HG02642 (cell line): Measurements from ENCODE around the gene ASPHD2.
"Not testable (repeated sequence)": the region's sequence is repeated elsewhere in the genome, so short reads cannot be mapped to it uniquely, and the experiment has no call there.

Experiments used
- ATAC-seq: cut with Tn5 transposase; IDR thresholded peaks from one replicate; pipeline ENCODE4 v1.9.1; 2021; ENCODE audit warnings: mild to moderate bottlenecking; ENCODE audit not compliant: unreplicated experiment, poor library complexity

Gene ASPHD2, protein sequence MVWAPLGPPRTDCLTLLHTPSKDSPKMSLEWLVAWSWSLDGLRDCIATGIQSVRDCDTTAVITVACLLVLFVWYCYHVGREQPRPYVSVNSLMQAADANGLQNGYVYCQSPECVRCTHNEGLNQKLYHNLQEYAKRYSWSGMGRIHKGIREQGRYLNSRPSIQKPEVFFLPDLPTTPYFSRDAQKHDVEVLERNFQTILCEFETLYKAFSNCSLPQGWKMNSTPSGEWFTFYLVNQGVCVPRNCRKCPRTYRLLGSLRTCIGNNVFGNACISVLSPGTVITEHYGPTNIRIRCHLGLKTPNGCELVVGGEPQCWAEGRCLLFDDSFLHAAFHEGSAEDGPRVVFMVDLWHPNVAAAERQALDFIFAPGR

GRCh38 chr22:26428515-26429457, at the start of gene ASPHD2:
Gene ASPHD2, plus strand, starts transcription at chr22:26429260. Its CDS starts 4,356 bp downstream, at chr22:26433616.
- peak; percentile 78 for ATAC-seq

DNA sequence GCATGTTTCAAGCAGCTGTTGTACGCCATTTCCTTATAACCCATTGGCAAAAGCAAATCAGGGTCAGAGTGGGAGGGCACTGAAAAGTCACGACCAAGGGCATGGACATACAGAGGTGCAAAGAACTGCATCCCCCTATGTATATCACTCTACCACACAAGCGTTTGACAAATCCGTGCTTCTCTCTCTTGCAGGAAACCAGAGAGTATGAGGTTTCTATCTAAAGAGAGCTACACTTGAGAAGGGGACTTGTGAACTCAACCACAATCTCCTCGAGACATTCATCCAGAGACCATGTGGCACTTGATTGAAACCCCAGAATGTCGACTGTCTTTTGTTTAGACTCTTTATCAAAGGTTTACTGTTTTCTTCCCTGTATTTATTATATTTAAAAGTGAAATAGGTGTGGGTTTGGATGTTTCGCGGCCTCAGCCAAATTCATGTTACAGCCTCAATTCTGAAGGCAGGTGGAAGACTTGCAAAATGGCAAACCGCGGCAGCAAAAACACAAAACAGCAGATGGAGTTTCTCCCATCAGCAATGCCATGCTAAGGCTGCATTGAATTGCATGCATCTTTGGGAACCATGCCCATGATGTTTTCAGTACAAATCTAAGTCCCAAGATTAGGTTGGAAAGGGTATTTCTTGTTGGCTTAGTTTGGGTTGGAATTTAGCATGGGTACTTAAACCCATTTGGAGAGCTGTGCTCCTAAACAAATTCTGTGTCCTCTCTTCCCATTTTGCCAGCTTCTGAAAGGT, 48.8 kb upstream of the ASPHD2 start:
- no peak for ATAC-seq

DNA sequence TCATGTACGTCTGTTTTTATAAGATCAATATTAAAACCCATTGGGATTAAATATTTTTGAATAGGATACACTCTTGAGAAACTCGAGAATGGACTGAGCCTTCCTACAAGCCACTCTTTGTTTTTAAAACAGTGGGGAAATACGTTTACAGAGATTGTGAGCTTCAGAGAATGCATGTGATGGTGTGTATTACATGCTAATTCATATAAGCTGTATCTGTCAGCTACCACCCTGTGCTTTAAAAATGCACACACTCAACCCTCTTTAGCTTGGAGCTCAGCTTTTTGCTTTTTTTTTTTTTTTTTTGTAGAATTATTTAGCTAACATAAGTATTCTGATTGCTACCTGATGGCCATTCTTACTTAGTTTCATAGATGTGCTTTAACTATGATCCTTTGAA, 46.3 kb upstream of the ASPHD2 start:
- ATAC-seq, result no peak

DNA sequence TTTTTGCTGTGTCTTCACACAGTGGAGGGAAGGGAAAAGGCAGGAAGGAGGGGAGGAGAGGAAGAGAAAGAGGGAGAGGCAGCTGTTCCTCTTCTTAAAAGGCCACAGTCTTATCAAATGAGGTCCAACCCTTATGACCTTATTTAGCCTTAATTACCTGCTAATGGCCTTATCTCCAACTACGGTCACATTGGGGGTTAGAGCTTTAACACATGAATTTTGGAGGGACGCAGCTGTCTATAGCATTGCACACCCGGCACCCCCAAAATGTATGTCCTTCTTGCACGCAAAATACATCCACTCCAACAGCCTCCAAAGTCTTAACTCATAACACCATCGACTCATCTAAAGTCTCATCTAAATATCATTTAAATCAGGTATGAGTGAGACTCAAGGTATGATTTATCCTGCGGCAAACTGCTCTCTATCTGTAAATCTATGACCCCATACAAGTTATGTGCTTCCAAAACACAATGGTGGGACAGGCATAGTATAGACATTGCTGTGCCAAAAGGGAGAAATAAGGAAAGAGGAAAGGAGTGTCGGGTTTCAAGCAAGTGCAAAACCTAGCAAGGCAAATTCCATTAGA, 45.0 kb upstream of the ASPHD2 start:
- no peak for ATAC-seq

DNA sequence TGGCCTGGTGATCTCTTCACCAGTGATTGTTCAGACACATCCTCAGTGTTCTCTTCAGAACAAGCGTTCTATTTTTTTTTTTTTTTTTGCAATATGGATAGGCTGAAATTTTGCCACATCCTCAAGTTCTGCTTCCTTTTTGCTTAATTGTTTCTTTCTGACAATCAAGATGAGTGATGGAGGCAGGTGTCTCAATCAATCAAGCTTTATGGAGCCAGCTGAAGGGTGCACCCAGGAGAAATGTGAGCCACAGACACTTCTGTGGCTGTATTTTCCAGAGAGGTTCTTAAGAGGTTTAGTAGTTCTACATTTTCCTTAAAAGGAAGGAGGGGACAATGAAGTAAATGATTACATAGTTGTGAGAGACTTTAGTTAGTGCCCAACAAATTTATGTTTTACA, 43.9 kb upstream of the ASPHD2 start:
- ATAC-seq, result no peak

DNA sequence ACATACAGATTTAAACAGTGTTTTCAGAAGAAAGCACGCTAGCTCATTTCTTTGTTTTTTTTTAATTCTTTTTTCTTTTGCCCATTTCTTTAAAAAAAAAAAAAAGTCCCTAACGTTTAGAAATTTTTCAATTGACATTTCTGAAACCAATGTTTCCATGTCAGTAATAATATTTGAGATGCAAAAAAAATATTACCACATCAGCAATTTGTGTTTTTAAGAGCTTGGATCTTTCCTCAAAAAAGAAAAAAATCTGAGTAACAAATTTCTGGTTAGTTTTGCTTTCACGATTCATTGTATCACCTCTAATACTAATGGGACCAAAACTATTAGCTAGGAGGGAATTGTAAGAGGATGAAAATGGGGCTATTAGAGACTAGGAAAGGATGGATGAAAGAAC, 39.9 kb upstream of the ASPHD2 start:
- no peak for ATAC-seq

DNA sequence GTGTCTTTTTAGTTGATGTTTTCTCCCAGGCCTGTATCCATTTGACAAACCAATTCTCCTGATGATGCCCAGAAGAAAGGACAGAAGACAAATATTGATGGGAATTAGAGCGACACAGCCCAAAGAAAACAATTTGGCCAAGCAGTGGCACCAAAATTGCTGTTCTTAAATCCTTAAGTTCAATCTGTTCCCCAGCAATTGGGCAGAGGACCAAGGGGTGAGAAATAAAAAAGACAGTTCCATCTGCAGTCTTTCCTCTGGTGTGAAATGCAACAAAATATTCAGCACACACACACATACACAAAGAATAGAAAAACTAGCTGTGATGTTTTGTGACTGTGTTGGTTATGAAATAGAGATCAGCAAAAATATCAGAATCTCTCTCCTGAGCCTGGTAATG, 38.0 kb upstream of the ASPHD2 start:
- ATAC-seq, result no peak

GRCh38 chr22:26391623-26392022, 37.4 kb upstream of the ASPHD2 start:
- no peak for ATAC-seq

GRCh38 chr22:26393929-26394328, 35.1 kb upstream of the ASPHD2 start:
- ATAC-seq, result no peak

DNA sequence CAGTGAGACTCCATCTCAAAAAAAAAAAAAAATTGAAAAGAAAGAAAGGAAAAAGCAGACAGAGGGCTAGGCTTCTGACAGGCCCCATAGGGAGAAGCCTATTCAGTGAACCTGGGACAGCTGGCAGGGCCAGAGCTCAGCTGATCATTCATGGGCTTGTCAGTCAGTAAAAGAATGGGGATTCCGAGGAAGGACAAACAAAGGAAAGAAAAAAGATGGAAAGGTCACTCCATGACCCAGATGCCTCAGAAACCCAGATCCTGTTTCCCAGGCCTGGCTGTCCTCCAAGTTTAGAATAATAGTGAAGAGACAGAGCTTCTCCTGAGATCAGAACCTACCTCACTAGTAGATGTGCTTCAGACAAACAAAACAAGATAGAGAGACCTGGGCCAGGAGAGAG, 34.3 kb upstream of the ASPHD2 start:
- ATAC-seq, result no peak

- no peak for ATAC-seq
Measured at GRCh38 chr22:26395926-26396325, 33.1 kb upstream of the ASPHD2 start.

DNA sequence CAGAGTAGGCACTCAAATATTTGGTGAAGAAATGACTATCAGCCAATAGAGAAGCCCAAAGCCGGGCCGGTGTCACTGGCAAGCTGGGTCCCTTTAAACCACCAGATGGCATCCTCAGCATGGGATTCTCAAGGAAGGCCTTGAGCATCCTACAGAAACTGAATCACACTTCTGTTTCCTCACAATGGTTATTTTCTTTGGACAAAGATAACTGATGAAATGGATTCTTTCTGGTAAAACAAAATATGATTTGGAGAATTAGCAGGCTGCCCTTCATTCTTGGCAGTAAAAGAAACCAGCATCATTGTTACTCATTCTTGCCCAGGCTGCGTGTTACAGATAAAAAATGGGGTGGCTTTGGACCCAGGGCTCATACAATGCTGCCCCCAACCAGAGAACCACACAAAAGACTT, 30.3 kb upstream of the ASPHD2 start:
- ATAC-seq, result no peak

DNA sequence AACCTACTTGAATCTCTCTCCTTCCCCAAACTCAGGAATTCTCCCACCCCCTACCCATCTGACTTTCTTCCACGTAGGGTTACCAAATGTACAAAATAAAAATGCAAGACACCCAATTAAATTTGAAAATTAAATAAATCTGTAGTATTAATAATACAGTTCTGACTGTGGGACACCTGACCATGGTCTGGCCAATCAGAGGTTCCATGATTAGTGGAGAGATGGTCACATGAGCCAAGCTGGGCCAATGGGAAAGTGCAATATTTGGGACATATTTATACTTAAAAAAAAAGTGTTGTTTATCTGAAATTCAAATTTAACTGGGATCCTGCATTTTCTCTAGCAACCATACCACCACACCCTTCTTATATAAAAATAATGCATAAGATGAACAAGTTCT, 29.8 kb upstream of the ASPHD2 start:
- ATAC-seq, result no peak

DNA sequence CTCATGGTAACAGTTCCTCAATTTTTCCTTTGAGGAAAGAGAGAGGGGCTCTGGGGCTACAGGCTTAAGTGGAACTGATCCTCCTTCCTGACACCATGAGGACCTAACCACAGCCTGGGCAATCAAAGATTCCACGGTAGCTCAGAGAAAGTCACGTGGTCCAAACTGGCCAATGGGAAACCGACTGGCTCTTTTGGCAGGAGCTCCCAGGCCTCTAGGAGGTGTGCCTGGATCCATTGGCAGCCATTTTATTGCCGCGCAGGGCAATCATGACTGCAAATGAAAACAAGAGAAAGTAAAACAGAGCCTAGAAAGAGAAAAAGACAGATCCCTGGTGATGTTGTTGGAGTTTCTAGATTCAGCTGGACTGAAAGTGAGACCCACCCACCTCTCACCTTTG, 27.3 kb upstream of the ASPHD2 start:
- ATAC-seq, result no peak

- ATAC-seq, result no peak
Measured at GRCh38 chr22:26404851-26405421, 24.1 kb upstream of the ASPHD2 start.

GRCh38 chr22:26406118-26406517, 22.9 kb upstream of the ASPHD2 start:
- ATAC-seq, result no peak

DNA sequence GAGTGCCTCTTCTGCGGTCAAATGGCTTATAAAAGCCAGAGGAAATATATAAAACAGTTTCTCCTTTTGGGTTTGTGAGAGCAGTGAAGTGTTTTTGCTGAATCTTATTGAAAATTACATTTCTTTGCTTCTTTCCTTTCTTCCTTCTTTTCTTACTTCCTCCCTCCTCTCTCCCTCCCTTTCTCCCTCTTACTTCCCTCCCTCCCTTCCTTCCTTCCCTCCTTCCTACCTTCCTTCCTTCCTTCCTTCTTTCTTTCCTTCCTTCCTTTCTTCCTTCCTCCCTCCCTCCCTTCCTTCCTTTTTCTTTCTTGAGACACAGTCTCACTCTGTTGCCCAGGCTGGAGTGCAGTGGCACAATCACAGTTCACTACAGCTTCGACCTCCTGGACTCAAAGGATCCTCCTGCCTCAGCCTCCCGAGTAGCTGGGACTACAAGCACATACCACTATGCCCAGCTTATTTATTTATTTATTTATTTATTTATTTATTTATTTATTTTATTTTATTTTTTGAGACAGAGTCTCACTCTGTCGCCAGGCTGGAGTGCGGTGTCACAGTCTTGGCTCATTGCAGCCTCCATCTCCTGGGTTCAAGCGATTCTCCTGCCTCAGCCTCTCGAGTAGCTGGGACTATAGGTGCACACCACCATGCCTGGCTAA, 20.4 kb upstream of the ASPHD2 start:
- ATAC-seq, result not testable (repeated sequence)

- ATAC-seq, result no peak
Measured at GRCh38 chr22:26409719-26410335, 19.2 kb upstream of the ASPHD2 start.

GRCh38 chr22:26410386-26410785, 18.7 kb upstream of the ASPHD2 start:
- no peak for ATAC-seq
